Naive B cell (primary cell): Measurements from ENCODE around the gene DGUOK. TPM values are rescaled to one million over a fixed set of nuclear protein-coding genes. Genes with fewer than 3 reads are reported as not detected.

Experiments used
- ATAC-seq, 2 donors: fragments of 150-1000 bp; cut with Tn5 transposase; 2 replicates each; pipeline ENCODE4 v1.10.0; 2021; ENCODE audit warnings: low read depth in 2 of 2, mild to moderate bottlenecking in 2 of 2, moderate library complexity in 2 of 2
- DNase-seq: peaks from one replicate; pipeline ENCODE4 v3.0.0; 2022
- H3K27ac Mint-ChIP-seq, 6 donors: one replicate each; pipeline ENCODE4 v1.8.0; 2020 to 2022; ENCODE audit warnings: mild to moderate bottlenecking in 6 of 6, mixed read lengths in 6 of 6, moderate library complexity in 5 of 6, inconsistent platforms in 2 of 6
- H3K27me3 Mint-ChIP-seq, 3 donors: one replicate each; pipeline ENCODE4 v1.8.0; 2021 to 2022; ENCODE audit warnings: mixed read lengths in 3 of 3, mild to moderate bottlenecking in 1 of 3
- H3K36me3 Mint-ChIP-seq, 2 donors: one replicate each; pipeline ENCODE4 v1.8.0; 2020 to 2022; ENCODE audit warnings: mixed read lengths in 2 of 2, inconsistent platforms in 1 of 2, mild to moderate bottlenecking in 1 of 2
- H3K4me1 Mint-ChIP-seq, 3 donors: one replicate each; pipeline ENCODE4 v1.8.0; 2020 to 2022; ENCODE audit warnings: mixed read lengths in 3 of 3, inconsistent platforms in 1 of 3, mild to moderate bottlenecking in 1 of 3, moderate library complexity in 1 of 3
- H3K4me3 Mint-ChIP-seq, 8 donors: one replicate each; pipeline ENCODE4 v1.8.0; 2020 to 2022; ENCODE audit warnings: mild to moderate bottlenecking in 8 of 8, mixed read lengths in 8 of 8, moderate library complexity in 8 of 8, inconsistent platforms in 2 of 8
- H3K9me3 Mint-ChIP-seq, 7 donors: one replicate each; pipeline ENCODE4 v1.8.0; 2020 to 2022; ENCODE audit warnings: mixed read lengths in 7 of 7, mild to moderate bottlenecking in 5 of 7, inconsistent platforms in 2 of 7, moderate library complexity in 1 of 7
- polyA plus RNA-seq, 6 donors: library from polyadenylated mRNA; unstranded; fragments of 300-500 nt; fragmentation: Illumina TruSeq; gene quantifications; one replicate each; pipeline ENCODE4 v1.2.3, GENCODE V29; 2021; ENCODE audit warnings: low read depth in 6 of 6

DGUOK gene
- polyA plus RNA-seq, 6 donors from 2014 or later = 192 to 245 (median 213) TPM

- peak overlapping the region; percentile 50 to 92 (median 82) for H3K4me3 Mint-ChIP-seq
- DNase-seq = peak; percentile 62
- peaks cover 27 to 66% (median 49%) of the 10 kb centered on the region in 3 donors for H3K4me1 Mint-ChIP-seq
- H3K27ac Mint-ChIP-seq = peak overlapping the region in 5 of 6 donors; percentile 44 to 92 (median 78)
- H3K9me3 Mint-ChIP-seq = no peaks in the 10 kb centered on the region
- ATAC-seq = peak; percentile 90 to 93
- H3K27me3 Mint-ChIP-seq = no peaks in the 10 kb centered on the region
- no peaks in the 10 kb centered on the region for H3K36me3 Mint-ChIP-seq
Observed at GRCh38 chr2:73970850-73971471, 44.3 kb downstream of the DGUOK start.

DNA sequence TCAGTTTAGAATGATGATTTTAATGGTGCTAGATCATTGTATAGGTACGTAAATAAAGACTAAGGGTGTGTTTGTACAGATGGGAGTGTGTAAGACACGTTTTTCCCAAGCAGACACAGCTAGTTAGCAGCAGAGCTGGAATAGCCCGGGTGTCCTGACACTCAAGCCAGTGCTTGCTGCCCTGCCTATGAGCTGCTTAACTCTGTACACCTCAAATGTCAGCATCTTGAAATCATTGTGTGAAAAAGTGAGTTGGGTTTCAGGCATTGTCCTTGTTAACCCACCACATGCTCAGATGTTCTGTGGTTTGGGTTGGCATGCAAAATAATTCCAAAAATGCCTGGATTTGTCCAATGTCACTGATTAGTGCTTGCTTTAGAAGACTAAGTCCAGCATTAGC is 45.0 kb downstream of the DGUOK start:
- peaks cover 27 to 66% (median 49%) of the 10 kb centered on the region in 3 donors for H3K4me1 Mint-ChIP-seq

DNA sequence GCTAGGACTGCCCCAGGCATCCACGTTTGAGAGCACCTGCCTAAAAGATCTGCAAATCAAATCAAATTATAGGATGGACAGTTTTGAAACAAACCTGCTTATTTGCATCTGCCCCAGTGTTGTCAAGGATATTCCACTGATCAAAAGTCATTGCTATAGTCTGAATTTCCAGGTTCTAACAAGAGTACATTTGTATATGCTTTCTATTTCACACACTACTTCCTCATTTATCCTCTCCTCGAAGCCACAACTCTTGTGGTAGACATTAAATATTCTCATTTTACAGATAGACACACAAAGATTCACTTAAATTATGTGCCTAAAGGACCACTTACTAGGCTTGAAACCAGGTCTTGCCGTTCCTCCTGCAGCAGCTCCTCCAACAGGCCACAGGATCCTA is 46.2 kb downstream of the DGUOK start:
- H3K4me3 Mint-ChIP-seq = peak overlapping the region in 4 of 8 donors; percentile 4 to 81 (median 51)
- no peaks in the 10 kb centered on the region for H3K36me3 Mint-ChIP-seq
- ATAC-seq (peak; percentile 29 to 53), DNase-seq (no peak)
- no peaks in the 10 kb centered on the region for H3K9me3 Mint-ChIP-seq
- H3K27me3 Mint-ChIP-seq = peaks cover 0 to 7% (median 4%) of the 10 kb centered on the region in 3 donors
- H3K4me1 Mint-ChIP-seq = peaks cover 27 to 57% (median 45%) of the 10 kb centered on the region in 3 donors
- peak overlapping the region in 1 of 6 donors; percentile 5 for H3K27ac Mint-ChIP-seq

More for the DNA sequence above, 45.0 kb downstream of the DGUOK start:
- H3K27me3 Mint-ChIP-seq = no peaks in the 10 kb centered on the region
- DNase-seq (no peak), ATAC-seq (no peak)
- peak overlapping the region in 5 of 6 donors; percentile 30 to 92 (median 85) for H3K27ac Mint-ChIP-seq
- no peaks in the 10 kb centered on the region for H3K36me3 Mint-ChIP-seq
- no peaks in the 10 kb centered on the region for H3K9me3 Mint-ChIP-seq
- H3K4me3 Mint-ChIP-seq = peak overlapping the region in 6 of 8 donors; percentile 51 to 92 (median 82)

DNA sequence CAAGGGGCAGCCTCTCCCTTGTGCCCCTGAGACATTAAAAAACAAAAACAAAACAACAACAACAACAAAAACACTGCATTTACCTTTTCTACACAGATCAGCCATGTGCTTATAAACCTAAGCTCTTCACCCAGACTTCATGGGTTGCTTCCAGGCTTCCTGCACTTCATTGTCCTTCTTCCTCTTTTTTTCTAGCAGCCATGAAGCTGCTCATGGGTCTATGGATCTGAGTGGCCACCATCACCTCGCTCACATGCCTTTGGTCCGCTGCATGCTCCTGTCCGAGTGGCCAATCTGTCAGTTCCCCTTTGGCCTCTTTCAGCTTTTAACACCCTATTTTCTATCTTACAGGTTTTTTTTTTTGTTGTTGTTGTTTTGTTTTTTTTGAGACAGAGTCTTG is 49.1 kb downstream of the DGUOK start:
- no peaks in the 10 kb centered on the region for H3K9me3 Mint-ChIP-seq
- no peak overlapping the region for H3K27ac Mint-ChIP-seq
- ATAC-seq (no peak), DNase-seq (no peak)
- peaks cover 34 to 52% (median 42%) of the 10 kb centered on the region in 3 donors for H3K4me1 Mint-ChIP-seq
- peaks cover 3 to 21% (median 14%) of the 10 kb centered on the region in 3 donors for H3K27me3 Mint-ChIP-seq
- H3K36me3 Mint-ChIP-seq = no peaks in the 10 kb centered on the region
- no peak overlapping the region for H3K4me3 Mint-ChIP-seq

GRCh38 chr2:73976803-73977202 is 50.1 kb downstream of the DGUOK start:
- DNase-seq (no peak), ATAC-seq (no peak)
- H3K9me3 Mint-ChIP-seq = no peaks in the 10 kb centered on the region
- H3K4me1 Mint-ChIP-seq = peaks cover 36 to 52% (median 42%) of the 10 kb centered on the region in 3 donors
- H3K27me3 Mint-ChIP-seq = peaks cover 9 to 28% (median 20%) of the 10 kb centered on the region in 3 donors
- H3K27ac Mint-ChIP-seq = no peak overlapping the region
- H3K36me3 Mint-ChIP-seq = no peaks in the 10 kb centered on the region
- no peak overlapping the region for H3K4me3 Mint-ChIP-seq

DNA sequence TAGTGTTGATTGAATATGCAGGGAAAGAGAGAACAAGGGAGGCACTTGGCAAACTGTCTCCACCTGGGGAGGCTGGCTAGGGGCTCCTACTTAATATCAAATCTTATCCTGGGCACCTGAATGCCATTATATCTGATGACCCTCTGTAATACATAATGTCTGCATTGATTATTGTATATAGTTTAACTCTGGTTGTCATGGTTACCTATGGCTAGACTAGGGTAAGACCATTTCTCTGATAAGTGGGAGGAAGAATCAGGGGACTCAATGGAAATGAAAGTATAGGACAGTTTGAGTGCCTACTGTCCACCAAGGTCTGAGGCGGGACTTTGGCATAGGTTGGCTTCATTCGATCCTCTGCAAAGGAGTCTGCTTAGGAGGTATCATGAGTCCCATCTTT is 50.8 kb downstream of the DGUOK start:
- Mint-ChIP-seq H3K9me3 (no peaks in the 10 kb centered on the region), H3K4me1 (peaks cover 38 to 50% (median 42%) of the 10 kb centered on the region in 3 donors), H3K27me3 (peaks cover 9 to 28% (median 20%) of the 10 kb centered on the region in 3 donors), H3K4me3 (peak overlapping the region in 1 of 8 donors; percentile 70), H3K36me3 (no peaks in the 10 kb centered on the region), H3K27ac (peak overlapping the region in 2 of 6 donors; percentile 29 to 85)
- DNase-seq = no peak
- ATAC-seq = no peak

DNA sequence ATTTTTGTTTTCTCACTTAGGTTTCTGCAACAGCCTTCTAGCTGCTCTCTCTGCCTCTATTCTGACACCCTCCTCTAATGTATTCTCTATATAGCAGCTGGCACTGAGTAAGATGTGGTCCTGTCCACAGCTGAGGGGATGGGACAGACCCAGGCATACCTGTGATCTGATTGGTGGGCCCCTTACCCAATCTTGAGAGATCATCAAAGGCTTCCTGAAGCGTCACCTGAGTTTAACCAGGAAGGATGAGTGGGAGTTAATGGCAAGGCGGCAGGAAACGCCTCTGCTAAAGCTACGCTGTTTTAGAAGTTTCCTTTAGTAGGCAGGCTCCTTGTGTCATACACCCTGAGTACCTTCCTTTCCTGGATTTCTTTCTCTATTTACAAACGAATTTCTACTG is 52.3 kb downstream of the DGUOK start:
- no peaks in the 10 kb centered on the region for H3K9me3 Mint-ChIP-seq
- H3K4me1 Mint-ChIP-seq = peaks cover 44 to 47% (median 44%) of the 10 kb centered on the region in 3 donors
- peaks cover 9 to 28% (median 20%) of the 10 kb centered on the region in 3 donors for H3K27me3 Mint-ChIP-seq
- peak overlapping the region in 2 of 6 donors; percentile 9 to 27 for H3K27ac Mint-ChIP-seq
- peak overlapping the region in 3 of 8 donors; percentile 28 to 37 (median 31) for H3K4me3 Mint-ChIP-seq
- no peaks in the 10 kb centered on the region for H3K36me3 Mint-ChIP-seq
- ATAC-seq (peak; percentile 16 to 24), DNase-seq (no peak)

GRCh38 chr2:73979686-73980085 is 53.0 kb downstream of the DGUOK start:
- Mint-ChIP-seq H3K9me3 (no peaks in the 10 kb centered on the region), H3K27ac (peak overlapping the region in 2 of 6 donors; percentile 9 to 59), H3K36me3 (no peaks in the 10 kb centered on the region), H3K4me1 (peaks cover 44 to 47% (median 45%) of the 10 kb centered on the region in 3 donors), H3K27me3 (peaks cover 9 to 28% (median 20%) of the 10 kb centered on the region in 3 donors), H3K4me3 (peak overlapping the region in 2 of 8 donors; percentile 22 to 28)
- DNase-seq (no peak), ATAC-seq (no peak)

- no peaks in the 10 kb centered on the region for H3K36me3 Mint-ChIP-seq
- ATAC-seq (no peak), DNase-seq (no peak)
- H3K4me1 Mint-ChIP-seq = peaks cover 44 to 48% (median 46%) of the 10 kb centered on the region in 3 donors
- H3K27me3 Mint-ChIP-seq = peaks cover 9 to 28% (median 20%) of the 10 kb centered on the region in 3 donors
- H3K4me3 Mint-ChIP-seq = peak overlapping the region in 3 of 8 donors; percentile 62 to 79 (median 72)
- no peaks in the 10 kb centered on the region for H3K9me3 Mint-ChIP-seq
- H3K27ac Mint-ChIP-seq = no peak overlapping the region
Observed at GRCh38 chr2:73980566-73980965, 53.9 kb downstream of the DGUOK start.

DNA sequence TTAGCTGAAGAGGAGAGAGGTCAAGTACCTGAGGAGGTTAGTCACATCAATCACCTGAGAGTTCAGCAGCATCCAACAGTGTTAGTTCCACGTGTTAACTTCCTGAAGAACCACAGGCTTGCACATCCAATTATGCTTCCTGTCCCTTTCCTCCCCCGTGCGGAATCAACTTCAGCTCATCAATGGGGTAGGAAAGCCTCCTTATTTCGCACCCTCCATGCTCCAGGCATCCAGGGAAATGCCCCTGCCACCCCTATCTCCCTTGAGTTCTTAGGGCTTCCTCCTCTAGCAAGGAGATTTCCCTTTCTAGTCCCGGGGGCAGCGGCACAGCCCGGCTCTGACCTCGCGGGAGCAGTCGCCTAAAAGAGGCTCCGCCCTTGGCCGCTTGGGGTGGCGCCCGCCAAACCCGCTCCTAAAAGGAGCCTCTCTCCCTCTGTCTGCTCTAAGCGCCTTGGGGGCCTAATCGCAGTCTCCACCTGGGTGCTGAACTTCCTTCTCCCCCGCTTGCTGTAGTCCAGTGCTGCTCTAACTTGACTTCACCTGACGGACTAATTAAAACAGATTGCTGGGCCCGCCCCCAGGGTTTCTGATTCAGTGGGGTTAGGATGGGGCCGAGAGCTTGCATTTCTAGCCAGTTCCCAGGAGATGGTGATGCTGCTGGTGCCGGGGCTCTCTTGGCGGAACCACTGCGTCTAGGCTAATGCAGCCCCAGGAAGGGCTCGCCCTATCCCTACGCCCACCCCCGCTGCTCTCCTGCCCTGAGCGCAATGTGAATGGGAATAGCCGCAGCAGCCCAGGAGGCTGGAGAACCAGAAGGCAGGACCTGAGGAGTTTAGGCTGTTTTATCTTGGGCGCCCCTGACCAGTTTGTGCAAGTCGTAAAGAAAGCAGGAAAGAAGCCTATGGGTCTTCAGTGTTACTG is 54.7 kb downstream of the DGUOK start:
- Mint-ChIP-seq H3K36me3 (no peaks in the 10 kb centered on the region), H3K27ac (peak overlapping the region in 3 of 6 donors; percentile 5 to 80 (median 62)), H3K4me1 (peaks cover 44 to 56% (median 50%) of the 10 kb centered on the region in 3 donors), H3K9me3 (no peaks in the 10 kb centered on the region), H3K27me3 (peaks cover 9 to 28% (median 20%) of the 10 kb centered on the region in 3 donors), H3K4me3 (peak overlapping the region; percentile 62 to 86 (median 78))
- ATAC-seq = no peak
- DNase-seq = no peak

DNA sequence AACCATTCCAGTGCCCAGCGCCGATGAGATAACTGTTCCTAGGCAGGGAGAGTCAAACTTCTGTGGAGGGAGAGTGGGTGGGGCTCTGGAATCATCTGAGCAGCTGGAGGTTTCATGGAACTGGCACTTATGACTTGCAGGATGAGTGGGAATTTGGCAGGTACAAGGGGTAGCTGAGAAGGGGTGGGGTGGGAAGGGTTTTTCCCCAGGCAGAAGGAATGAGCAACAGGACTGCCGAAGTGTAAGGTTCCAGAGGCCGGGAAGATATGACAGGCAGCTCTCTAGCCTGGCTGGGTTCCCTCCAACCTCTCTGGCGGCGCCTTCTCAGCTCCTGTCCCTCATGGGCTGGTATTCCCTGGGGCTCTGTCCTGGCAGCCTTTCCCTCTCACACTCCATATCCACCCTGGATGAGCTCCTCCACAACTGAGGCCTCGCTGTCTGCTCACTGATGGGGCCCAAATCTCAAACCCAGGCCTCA is 55.5 kb downstream of the DGUOK start:
- H3K36me3 Mint-ChIP-seq = no peaks in the 10 kb centered on the region
- DNase-seq (no peak), ATAC-seq (no peak)
- H3K9me3 Mint-ChIP-seq = no peaks in the 10 kb centered on the region
- H3K4me3 Mint-ChIP-seq = peak overlapping the region in 5 of 8 donors; percentile 32 to 86 (median 72)
- peaks cover 52 to 65% (median 58%) of the 10 kb centered on the region in 3 donors for H3K4me1 Mint-ChIP-seq
- H3K27ac Mint-ChIP-seq = peak overlapping the region in 2 of 6 donors; percentile 5 to 54
- peaks cover 9 to 27% (median 20%) of the 10 kb centered on the region in 3 donors for H3K27me3 Mint-ChIP-seq

DNA sequence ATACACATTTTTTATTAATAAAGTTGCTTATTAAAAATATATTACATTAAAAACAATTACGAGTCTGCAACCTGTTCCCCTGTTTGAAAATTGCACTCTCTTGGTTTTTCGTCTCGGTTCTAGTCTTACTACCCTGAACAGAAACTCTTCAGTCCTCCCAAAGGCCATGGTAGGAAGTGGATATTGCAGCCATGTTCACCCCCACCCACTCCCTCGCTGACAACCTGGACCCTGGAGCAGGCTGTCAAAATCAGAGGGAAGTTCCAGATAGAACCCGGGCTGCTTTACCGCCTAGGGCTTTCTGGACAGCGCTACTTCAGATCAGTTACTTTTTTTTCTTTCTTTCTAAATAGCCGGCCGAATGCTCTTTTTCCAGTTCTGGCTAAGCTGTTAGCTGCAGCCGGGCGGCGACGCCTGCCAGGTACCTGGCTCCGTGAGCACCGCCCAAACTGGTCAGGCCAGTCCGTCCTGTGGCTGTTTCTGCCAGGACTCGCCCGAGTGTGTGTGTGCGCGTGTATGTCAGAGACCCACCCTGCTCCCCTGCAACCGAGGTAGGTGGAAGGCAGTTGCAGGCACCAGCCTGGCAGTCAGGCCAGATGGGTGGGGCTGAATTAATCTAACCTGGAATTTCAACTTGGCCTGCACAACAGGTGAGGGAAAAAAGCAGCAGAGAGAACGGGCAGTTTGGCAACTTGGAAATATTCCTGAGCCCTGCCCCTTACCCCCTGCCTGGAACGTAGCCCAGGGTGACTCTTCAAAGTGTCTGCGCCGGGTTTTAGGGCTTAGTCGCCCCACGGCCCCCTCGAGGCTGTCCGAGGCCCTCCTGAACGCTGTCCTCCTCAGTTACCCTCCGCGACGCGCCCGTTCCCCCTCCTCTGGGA is 56.9 kb downstream of the DGUOK start:
- Mint-ChIP-seq H3K27ac (peak overlapping the region; percentile 72 to 96 (median 90)), H3K4me3 (peak overlapping the region; percentile 78 to 94 (median 89)), H3K9me3 (no peaks in the 10 kb centered on the region), H3K36me3 (no peaks in the 10 kb centered on the region), H3K27me3 (peaks cover 9 to 20% (median 15%) of the 10 kb centered on the region in 3 donors), H3K4me1 (peaks cover 66 to 78% (median 72%) of the 10 kb centered on the region in 3 donors)
- ATAC-seq = no peak
- no peak for DNase-seq
